Activated CD8-positive, alpha-beta memory T cell treated with anti-CD3 and anti-CD28 coated beads, Interleukin-2, amount 50 U/mL, for 1 hour (primary cell): ENCODE data around the gene BAZ1A.
"Not testable (repeated sequence)": the region's sequence is repeated elsewhere in the genome, so short reads cannot be mapped to it uniquely, and the experiment has no call there.

Experiments used
- DNase-seq: peaks from one replicate; pipeline ENCODE4 v3.0.0-alpha.2; 2020; ENCODE audit errors: extremely low read depth

BAZ1A gene

DNA sequence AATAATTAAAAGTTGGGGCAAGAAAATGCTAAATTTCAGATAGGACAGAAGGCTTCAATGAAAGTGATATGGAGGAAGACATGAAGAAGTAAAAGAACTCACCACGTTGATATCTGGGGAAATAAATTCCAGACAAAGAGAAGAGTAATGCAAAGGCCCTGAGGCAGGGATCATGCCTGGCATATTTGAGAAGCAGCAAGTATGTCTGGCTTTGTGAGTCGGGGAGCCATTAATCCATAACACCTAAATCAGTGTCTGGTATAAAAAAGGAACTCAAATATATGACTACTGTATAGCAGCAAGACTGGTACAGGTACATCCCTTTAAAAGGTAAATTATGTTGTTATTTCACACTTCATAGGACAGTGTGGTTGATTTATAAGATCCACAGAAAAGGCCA, 16.4 kb downstream of the BAZ1A start:
- no peak for DNase-seq

DNA sequence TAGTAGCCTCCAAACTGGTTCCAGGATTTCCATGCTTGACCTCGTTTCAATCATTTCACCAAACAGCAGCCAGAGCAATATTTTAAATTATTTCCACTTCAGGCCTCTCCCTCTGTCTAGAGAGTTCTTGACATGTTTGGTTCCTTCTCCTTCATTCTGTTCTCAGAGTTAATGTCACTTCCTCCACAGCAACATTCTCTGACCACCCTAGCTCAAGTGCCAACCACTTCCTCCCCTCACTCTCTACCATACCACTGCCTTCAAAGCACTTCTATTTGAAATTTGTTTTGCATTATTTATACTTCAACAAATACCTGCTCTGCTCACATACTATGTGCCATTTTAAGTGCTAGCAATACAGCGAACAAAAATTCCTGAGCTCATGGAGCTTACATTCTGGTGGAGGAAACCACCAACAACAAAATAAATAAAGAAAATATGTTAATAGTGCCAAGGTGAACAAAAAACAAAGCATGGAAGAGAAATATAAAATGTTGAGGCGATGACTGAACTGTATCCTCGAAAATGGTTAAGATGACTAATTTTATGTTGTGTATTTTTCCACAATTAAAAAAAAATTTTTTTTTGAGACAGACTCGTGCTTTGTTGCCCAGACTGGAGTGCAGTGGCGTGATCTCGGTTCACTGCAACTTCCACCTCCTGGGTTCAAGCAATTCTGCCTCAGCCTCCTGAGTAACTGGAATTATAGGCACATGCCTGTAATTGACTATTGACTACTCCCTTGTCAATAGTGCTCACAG, 17.3 kb downstream of the BAZ1A start:
- no peak for DNase-seq

DNA sequence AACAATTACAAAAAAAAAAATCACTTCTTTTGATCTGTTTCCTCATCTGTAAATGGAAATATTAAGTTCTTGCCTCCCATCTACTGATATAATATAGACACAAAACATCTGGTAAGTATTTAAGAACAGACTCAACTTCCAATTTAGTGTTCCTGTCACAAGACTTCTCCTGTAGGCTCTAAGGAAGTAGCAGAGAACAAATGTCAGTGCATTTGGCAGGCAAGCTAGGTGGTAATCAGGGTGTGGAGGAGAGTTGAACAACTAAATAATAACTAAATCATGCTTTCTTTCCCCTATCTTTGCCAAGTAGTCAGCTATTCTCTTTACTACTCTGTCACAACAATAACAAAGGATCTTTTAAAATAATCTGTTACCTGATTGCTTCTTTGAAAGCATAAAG, 22.1 kb downstream of the BAZ1A start:
- no peak for DNase-seq

DNA sequence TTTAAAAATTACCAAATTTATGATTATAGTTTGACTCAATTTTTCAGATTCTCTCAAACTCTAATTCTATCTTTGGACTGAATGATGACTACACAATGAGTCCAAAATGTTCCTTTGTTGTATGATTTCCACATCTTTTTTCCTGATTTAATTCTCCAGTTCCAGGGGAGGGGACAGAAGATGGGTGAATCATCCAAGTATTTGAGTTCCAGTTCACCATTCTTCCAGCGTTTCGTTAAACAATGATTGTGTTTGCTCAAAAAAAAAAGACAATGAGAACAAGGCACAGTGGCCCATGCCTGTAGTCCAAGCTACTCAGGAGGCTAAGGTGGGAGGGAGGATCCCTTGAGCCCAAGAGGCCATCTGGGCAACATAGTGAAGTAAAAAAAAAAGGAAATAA, 23.8 kb downstream of the BAZ1A start:
- DNase-seq, result no peak

DNA sequence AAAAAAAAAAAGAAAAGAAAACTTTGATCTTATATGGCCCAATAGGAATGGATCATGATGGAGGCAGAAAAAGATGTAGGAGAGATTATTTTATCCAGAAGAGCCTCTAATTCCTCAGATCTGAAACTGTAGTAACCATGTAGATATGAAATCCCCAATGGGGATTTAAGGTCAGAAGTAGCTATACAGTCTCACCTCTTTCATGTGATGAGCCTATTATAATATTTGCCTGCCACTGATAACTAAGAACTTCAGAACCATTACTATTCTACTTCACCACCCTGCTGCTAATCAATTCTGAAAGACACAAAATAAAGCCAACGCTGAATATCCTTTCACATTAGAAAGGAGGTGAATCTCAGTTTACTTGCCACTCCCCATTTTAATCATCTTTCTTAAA, 29.3 kb downstream of the BAZ1A start:
- no peak for DNase-seq

DNA sequence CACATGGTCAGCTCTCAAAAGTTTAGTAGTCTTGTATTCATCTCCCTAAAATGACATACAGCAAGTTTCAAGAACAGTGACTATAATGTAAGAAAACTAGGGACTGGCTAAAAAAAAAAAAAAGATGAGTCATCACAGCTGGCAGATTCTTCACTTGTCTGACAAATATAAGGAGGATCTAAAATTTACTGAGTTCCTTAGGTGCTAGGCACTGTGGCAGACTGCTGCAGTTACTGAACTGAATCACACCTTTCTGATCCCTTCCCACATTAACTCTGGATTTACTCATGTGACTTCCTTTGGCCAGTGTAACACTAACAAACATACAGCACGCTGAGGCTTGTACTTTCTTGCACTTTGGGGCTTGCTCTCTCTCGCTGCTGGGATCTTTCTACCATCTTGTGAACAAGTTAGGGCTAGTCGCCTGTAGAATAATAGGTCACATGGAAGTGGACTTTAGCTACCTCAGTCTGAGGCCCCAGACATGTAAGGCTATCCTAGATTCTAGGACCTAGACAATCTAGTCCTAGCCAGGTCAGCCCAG, 32.1 kb downstream of the BAZ1A start:
- no peak for DNase-seq

DNA sequence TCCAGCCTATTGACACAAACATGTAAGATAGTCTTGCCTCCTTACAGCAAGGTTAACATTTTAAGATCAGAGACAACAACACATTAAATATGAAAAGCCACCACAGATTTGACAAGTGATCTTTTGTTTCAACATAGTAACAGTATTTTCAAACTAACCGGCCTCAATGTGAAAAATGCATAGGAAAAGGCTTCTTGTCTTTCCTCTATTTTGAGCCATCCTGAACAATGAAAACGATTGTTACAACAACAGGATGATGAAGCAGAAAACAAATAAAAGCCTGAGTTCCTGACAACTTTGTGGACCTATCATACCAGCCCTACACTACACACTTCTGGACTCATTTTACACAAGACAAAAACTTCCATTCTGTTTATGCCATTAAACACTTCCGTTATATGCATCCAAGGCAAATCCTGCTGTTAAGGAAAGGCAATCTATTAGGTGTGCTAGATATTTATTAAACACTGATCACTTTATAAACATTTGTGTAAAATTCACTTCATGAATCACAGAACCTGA, 37.3 kb downstream of the BAZ1A start:
- DNase-seq, result no peak

DNA sequence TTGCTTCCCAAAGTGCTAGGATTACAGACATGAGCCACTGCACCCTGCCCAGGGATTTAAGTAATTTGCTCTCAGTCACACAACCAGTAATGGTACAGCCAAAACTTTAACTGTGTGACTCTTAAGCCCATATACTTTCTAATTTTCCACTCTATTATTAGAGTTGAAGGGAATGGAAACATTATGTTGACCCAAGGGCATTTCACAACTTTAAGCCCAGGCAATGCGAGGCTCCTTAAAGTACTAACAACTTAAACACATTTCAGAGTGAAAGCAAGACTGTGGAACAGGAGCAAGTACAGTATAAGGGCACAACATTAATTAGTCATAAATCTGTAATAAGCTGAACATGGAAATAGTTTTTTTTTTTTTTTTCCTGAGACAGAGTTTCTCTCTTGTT, 39.8 kb downstream of the BAZ1A start:
- DNase-seq, result no peak

DNA sequence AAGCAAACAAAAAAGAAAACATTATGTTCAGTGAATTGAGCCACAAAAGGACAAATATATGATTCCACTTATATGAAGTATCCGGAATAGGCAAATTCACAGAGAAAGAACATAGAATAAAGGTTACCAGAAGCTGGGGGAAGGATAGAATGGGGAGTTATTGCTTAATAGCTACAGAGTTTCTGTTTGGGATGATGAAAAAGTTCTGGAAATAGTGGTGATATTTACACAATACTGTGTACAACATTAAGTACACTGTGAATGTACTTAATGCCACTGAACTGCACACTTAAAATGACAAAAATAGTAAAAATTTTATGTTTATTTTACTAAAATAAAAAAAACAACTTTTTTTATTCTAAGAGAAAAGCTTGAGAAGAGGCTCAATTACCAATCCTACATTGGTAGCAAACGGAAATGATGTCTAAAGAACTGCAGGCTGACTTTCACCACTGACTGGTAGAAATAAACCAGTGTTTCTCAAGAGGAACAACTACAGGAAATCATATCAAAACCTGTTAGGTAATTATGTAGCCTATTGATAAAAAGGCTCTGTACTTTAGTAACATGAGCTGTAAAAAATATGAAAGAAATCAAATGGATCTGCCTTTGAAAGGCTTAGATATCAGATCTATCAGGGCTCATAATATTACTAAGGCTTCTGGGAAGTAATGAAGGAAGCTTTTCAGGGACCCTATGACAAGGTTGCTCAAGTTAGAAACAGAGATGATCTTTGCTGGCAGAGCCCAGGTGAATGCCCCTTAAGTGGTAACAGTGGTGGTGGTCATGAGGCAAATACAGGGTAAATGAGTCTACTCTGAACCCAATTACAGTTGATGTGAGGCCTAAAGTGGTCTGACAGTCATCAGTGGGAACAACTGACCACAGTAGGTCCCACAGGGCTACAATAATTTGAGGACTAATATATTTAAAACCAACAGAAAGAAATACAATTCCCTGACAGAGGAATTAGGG, 41.3 kb downstream of the BAZ1A start:
- no peak for DNase-seq

DNA sequence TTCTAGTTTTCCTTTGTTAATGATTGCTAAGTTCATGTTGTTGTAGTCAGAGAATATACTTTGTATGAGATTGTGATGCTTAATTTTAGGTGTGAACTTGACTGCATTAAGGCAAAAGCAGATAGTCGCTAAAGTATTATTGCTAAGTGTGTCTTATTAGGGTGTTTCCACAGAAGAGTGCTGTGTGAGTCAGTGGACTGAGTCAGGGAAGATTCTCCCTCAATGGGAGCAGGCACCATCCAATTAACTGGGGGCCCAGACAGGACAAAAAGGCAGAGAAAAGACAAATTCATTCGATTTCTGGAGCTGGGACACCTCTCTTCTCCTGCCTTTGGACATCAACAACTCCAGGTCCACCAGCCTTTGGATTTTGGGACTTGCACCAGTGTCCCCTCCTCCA, 48.5 kb downstream of the BAZ1A start:
- no peak for DNase-seq

DNA sequence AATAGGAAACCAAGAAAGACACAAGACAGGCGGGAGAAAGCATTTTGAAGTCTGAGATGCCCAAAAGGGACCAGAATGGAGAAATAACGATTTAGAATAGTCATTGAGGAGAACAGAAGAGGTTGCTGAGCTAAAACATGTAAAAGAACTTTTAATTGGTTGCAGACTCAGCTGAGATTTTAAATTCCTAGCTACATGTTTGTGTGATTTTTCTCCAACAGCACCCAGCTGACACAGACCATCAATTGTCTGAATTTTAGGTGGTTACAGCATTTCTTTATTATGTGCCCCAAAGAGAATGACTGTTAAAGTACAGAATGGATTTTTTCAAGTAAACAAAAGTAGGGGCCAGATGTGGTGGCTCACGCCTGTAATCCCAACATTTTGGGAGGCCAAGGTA, 50.3 kb downstream of the BAZ1A start:
- no peak for DNase-seq

DNA sequence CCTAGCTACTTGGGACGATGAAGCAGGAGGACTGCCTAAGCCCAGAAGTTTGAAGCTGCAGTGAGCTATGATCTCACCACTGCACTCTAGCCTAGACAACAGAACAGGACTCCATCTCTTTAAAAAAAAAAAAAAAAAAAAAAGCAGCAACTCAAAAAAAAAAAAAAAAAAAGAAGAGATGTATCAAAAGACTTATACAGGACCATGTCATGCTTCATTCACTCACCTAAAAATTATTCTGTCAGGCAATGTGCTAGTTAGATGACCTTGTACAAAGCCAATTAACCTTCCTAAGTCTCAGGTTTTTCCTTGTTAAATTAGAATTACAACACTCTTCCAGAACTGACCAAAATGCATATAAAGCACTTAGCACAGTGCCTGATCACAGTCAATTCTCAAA, 50.9 kb downstream of the BAZ1A start:
- no peak for DNase-seq

DNA sequence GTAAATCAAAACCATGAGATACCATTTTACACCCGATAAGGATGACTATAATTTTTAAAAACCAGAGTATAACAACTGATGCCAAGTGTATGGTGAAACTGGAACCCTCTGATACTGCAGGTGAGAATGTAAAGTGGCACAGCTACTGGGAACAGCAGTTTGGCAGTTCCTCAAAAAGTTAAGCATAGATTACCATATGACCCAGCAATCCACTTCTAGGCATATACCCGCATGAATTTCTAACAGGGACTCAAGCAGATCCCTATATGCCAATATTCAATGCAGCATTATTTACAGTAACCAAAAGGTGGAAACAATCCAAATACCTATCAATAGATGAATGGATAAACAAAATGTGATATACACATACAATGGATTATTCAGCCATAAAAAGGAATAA, 57.4 kb downstream of the BAZ1A start:
- no peak for DNase-seq

DNA sequence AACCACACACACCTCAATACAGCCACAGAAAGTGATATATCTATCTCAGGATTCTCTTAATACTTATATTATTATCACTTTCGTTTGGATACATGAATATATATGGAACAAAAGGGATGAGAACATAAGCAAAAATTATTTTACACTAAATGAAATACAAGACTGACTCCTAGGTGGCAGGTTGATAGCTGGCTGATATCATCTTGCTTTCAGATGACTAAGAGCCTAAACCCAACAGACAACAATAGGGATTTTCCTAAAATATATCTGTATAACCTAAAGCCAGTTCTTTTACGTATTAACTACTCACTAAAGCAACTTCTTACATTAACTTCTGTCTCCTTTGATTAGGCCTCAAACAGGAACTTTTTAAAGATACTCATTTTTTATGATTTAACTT, 65.1 kb downstream of the BAZ1A start:
- DNase-seq, result no peak

DNA sequence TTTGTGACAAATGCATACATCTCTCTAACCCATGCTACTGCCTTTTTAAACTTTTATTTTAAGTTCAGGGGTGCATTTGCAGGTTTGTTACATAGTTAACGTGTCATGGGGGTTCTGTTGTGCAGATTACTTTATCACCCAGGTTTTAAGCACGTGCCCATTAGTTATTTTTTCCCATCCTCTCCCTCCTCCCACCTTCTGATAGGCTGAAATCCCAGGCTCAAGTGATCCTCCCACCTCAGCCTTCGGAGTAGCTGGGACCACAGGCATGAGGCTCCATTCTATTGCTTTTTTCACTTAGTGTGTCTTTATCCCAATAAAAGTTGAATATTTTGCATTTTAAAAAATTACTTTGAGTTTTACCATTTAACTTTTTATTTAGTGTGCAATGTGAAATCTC, 68.9 kb downstream of the BAZ1A start:
- DNase-seq, result no peak

DNA sequence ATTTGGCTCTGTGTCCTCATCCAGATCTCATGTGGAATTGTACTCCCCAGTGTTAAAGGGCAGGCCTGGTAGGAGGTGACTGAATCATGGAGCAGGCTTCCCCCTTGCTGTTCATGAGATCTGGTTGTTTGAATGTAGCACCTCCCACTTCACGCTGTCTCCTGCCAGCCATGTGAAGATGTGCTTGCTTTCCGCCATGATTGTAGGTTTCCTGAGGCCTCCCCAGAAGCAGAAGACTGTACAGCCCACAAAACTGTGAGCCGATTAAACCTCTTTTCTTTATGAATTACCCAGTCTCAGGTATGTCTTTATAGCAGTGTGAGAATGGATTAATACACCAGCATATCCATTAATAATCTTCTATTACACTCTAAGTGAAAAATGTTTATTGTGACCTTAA, 70.2 kb downstream of the BAZ1A start:
- DNase-seq, result no peak

DNA sequence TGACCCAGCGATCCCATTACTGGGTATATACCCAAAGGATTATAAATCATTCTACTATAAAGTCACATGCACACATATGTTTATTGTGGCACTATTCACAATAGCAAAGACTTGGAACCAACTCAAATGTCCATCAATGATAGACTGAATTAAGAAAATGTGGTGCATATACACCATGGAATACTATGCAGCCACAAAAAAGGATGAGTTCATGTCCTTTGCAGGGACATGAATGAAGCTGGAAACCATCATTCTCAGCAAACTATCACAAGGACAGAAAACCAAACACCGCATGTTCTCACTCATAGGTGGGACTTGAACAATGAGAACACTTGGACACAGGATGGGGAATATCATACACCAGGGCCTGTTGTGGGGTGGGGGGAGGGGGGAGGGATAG, 76.3 kb downstream of the BAZ1A start:
- DNase-seq, result not testable (repeated sequence)

DNA sequence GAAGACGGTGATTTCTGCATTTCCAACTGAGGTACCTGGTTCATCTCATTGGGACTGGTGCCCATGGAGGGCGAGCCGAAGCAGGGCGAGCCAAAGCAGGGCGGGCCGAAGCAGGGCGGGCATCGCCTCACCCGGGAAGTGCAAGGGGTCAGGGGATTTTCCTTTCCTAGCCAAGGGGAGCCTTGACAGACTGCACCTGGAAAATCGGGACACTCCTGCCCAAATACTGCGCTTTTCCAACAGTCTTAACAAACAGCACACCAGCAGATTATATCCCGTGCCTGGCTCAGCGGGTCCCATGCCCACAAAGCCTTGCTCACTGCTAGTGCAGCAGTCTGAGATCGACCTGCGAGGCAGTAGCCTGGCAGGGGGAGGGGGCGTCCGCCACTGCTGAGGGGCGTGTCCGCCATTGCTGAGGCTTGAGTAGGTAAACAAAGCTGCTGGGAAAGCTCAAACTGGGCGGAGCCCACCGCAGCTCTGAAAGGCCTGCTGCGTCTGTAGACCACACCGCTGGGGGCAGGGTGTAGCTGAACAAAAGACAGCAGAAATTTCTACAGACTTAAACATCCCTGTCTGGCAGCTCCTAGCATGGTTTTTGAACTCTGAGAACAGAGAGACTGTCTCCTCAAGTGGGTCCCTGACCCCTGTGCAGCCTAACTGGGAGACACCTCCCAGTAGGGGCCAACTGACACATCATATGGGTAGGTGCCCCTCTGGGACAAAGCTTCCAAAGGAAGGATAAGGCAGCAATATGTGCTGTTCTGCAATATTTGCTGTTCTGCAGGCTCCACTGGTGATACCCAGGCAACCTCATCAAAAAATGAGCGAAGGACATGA, 77.2 kb downstream of the BAZ1A start:
- DNase-seq, result no peak

DNA sequence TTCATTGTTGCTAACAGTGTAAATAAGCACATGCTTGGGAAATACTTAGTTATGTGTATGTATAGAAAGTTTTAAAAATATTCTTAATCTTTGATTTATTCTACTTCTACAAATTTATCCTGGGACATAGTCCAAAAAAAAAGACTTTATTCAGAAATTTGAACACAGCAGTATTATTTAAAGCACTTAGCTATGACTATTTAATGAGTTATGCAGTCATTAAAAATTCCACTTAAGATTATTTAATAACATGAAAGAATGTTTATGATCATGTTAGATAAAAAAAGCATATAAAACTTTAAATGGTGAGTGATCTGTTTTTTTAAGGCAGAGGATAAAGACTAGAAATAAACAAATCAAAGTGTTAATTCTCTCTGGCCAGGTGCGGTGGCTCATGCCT, 78.3 kb downstream of the BAZ1A start:
- DNase-seq, result no peak

DNA sequence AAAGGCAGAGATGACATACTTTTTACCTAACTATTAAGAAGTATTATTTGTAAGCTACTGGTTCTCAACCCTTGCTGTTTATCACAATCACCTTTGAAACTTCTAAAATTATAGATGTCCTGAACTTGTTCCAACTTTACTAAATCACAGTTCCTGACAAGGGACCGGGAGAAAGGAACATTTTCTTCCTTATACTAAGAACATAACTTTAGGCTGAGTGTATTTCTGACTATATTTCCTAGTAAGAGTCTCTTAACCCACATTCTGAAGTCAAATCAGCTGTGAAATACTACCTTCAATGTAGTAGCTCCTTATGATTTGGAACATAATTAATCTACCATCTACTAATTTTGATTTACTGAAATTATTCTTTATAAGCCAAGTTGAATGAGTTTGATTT, 80.2 kb downstream of the BAZ1A start:
- no peak for DNase-seq

DNA sequence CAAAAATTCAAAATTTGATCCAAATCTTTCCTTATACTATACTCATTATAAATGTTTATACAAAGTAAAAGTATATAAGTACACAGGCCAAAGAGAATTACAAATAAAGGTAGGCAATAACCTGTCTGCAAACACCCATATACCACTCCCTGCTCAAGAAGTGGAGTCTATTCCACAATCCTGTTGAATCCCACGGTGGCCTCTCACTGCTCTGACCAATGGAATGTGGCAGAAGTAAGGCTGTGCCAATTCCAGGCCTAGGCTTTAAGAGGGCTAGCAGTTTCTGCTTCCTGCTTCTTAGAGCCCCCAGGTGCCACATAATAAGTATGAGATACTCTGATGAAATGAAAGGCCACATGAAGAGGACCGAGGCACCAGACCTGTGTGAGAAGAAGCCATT, 80.9 kb downstream of the BAZ1A start:
- no peak for DNase-seq

DNA sequence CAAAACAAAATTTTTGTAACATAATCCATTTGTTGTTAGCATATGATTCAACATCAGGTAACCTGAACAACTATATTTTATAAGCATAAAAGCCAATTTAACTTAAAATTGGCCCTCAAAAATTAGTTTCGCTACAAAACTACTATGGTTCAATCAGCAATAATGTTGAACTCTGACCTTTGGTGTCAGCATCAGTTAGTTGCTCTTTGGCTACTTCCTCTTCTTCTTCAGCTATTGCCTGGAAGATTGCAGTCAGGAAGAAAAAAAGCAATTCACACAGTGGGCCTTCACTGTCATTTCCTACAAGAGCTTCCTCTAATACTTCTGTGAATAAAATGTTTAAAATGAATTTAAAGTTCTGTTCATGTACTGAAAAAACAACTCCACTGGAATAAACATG, 82.6 kb downstream of the BAZ1A start:
- DNase-seq, result no peak
